Heart left ventricle (tissue), 16 donors: ENCODE results near the gene FGF22. TPM values are rescaled to one million over a fixed set of nuclear protein-coding genes. Genes with fewer than 3 reads are reported as not detected.

Experiments used
- ATAC-seq, 4 donors: fragments of 200-7000 bp; cut with Tn5 transposase; one replicate each; pipeline ENCODE4 v1.9.1; 2020 to 2022; ENCODE audit warnings: moderate library complexity in 4 of 4, mild to moderate bottlenecking in 3 of 4, moderate number of reproducible peaks in 1 of 4
- DNase-seq, 5 donors: peaks; one replicate each; pipeline ENCODE4 v3.0.0-alpha.2; 2020
- H3K27ac ChIP-seq, 12 donors: fragments of 200-600 bp; sonication (generic) in 4 of 12; one replicate each; pipeline versions ENCODE4 v1.5.0 to v1.8.0; 2016 to 2022; ENCODE audit warnings: mild to moderate bottlenecking in 2 of 12
- H3K27me3 ChIP-seq, 9 donors: fragments of 200-600 bp; sonication (generic) in 2 of 9; one replicate each; pipeline versions ENCODE4 v1.5.1 to v1.8.0; 2016 to 2022; ENCODE audit warnings: mild to moderate bottlenecking in 3 of 9
- H3K36me3 ChIP-seq, 9 donors: fragments of 200-600 bp; sonication (generic) in 2 of 9; one replicate each; pipeline versions ENCODE4 v1.5.0 to v1.8.0; 2018 to 2022; ENCODE audit warnings: mild to moderate bottlenecking in 2 of 9
- H3K4me1 ChIP-seq, 12 donors: fragments of 200-600 bp; sonication (generic) in 4 of 12; one replicate each; pipeline versions ENCODE4 v1.5.0 to v1.8.0; 2016 to 2022; ENCODE audit warnings: mild to moderate bottlenecking in 3 of 12
- H3K4me3 ChIP-seq, 12 donors: fragments of 200-600 bp; sonication (generic) in 4 of 12; one replicate each; pipeline versions ENCODE4 v1.5.0 to v1.8.0; 2017 to 2022; ENCODE audit warnings: mild to moderate bottlenecking in 9 of 12, moderate library complexity in 4 of 12
- H3K9me3 ChIP-seq, 12 donors: fragments of 200-600 bp; sonication (generic) in 4 of 12; one replicate each; pipeline versions ENCODE4 v1.5.0 to v1.8.0; 2016 to 2022; ENCODE audit warnings: mild to moderate bottlenecking in 1 of 12
- POLR2A ChIP-seq, 2 donors: fragments of 450-650 bp; IDR thresholded peaks; one replicate each; pipeline ENCODE4 v1.6.1; 2017; ENCODE audit warnings: antibody characterized with exemption in 2 of 2, mild to moderate bottlenecking in 2 of 2, moderate library complexity in 2 of 2
- WGBS, 4 donors: extraction: QIAGEN DNeasy Blood & Tissue Kit in 2 of 4; methylation state at CpG; one replicate each; pipeline versions ENCODE4 v1.1.5 to v1.1.7; 2013 to 2018; 5-methylcytosine and 5-hydroxymethylcytosine counted together
- intact Hi-C, 10 donors: fragments of 100-400 bp; cut with DNase I; formaldehyde crosslinking; loops; one replicate each; pipeline versions ENCODE4 v1.11.1 to v1.14.2; 2022
- polyA plus RNA-seq, 2 donors: library from polyadenylated mRNA; stranded (reverse); fragments of 200-250 nt; gene quantifications; one replicate each; pipeline ENCODE4 v1.2.3, GENCODE V29; 2013
- total RNA-seq, 9 donors: library from RNA; depleted of rRNA in 2 of 9; stranded (reverse); fragments of >200 nt in 2 of 9; fragmentation: NEBNext Ultra II Directional in 3 of 9; extraction: Animal tissue kit (Norgen Biotek cat#: 25700) in 3 of 9; gene quantifications; one replicate each; pipeline versions ENCODE4 v1.1.0 to v1.2.4, GENCODE V29; 2016 to 2023
- TF ChIP-seq, protein P1 (sequence below), 12 donors: fragments of 200-600 bp; sonication (generic) in 4 of 12; IDR thresholded peaks; one replicate each; pipeline versions ENCODE4 v1.5.0 to v1.8.0; 2018 to 2022; ENCODE audit warnings: antibody characterized with exemption in 12 of 12, mild to moderate bottlenecking in 5 of 12
- donor health status: ischemic (EF 13 %, LVEDD 7.1; RV severe dilation, severe dysfunction).
- donor health status: healthy with polysubstance abuse.
- donor health status: DM: no; HTN: yes; CAD: no.
- donor health status: DM: no; HTN: no; CAD: no.
- donor health status: ischemic (EF 25% LVEDD 6.9; RV normal size, moderate dysfunction).
- donor health status: ischemic (EF 25% LVEDD 5.7; RV mildly dilated, moderate dysfunction).
- donor health status: healthy.
- donor health status: DM: yes; HTN: yes; CAD: no.
- donor health status: ischemic (EF 35%, LVEDD 5.7; RV mildly dilated, moderate dysfunction).
- donor health status: nonischemic (EF 11% LVEDD 7.7; RV severe dilation, severe dysfunction).
- donor health status: DM: yes; HTN: yes; CAD: no.
- donor health status: PGD.
- donor health status: ischemic (EF 29% LVEDD 5.4; RV normal size, mild dysfunction).
- donor health status: nonischemic (EF 23%, LVEDD 6.1; RV moderate dilation, normal function).

Gene FGF22
- total and polyA plus RNA-seq, 11 donors = 0.07 to 0.36 (median 0.16) TPM; not detected in 6

DNA sequence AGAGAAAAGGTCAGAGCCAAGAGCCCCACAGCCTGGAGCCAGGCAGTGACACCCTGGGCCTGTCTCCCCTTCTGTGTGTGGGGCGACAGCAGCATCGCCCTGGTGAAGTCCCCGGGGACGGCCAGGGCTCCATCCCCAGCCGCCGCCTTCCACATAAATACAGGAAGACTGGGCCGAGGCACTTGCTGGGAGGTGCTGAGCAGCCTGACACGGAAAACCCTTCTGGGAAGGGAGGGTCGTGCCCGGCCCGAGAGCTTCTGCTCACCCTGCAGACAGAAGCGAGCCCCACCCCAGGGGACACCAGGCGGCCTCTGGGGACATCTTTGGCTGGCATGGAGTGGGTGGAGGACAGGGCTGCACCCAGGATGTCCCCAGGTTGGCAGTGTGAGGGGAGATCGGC, 5.1 kb downstream of the FGF22 start:
- intact Hi-C loops = no loop called here
- no peaks in the 10 kb centered on the region for H3K9me3 ChIP-seq
- ATAC-seq (no peak), DNase-seq (no peak)
- TF ChIP-seq POLR2A (IDR thresholded peaks at IDR 0.05) = no peak
- TF ChIP-seq, protein P1, sequence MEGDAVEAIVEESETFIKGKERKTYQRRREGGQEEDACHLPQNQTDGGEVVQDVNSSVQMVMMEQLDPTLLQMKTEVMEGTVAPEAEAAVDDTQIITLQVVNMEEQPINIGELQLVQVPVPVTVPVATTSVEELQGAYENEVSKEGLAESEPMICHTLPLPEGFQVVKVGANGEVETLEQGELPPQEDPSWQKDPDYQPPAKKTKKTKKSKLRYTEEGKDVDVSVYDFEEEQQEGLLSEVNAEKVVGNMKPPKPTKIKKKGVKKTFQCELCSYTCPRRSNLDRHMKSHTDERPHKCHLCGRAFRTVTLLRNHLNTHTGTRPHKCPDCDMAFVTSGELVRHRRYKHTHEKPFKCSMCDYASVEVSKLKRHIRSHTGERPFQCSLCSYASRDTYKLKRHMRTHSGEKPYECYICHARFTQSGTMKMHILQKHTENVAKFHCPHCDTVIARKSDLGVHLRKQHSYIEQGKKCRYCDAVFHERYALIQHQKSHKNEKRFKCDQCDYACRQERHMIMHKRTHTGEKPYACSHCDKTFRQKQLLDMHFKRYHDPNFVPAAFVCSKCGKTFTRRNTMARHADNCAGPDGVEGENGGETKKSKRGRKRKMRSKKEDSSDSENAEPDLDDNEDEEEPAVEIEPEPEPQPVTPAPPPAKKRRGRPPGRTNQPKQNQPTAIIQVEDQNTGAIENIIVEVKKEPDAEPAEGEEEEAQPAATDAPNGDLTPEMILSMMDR (IDR thresholded peaks at IDR 0.05) = no peak
- no peak overlapping the region for H3K4me3 ChIP-seq
- peaks cover 0 to 4% (median 0%) of the 10 kb centered on the region in 12 donors for H3K4me1 ChIP-seq
- H3K27me3 ChIP-seq = no peaks in the 10 kb centered on the region
- H3K27ac ChIP-seq = no peak overlapping the region
- peaks cover 0 to 51% (median 37%) of the 10 kb centered on the region in 9 donors for H3K36me3 ChIP-seq
- 78 to 85% (median 81%) methylated on average over 11 to 14 of the region's 14 CpGs for WGBS, 4 donors

DNA sequence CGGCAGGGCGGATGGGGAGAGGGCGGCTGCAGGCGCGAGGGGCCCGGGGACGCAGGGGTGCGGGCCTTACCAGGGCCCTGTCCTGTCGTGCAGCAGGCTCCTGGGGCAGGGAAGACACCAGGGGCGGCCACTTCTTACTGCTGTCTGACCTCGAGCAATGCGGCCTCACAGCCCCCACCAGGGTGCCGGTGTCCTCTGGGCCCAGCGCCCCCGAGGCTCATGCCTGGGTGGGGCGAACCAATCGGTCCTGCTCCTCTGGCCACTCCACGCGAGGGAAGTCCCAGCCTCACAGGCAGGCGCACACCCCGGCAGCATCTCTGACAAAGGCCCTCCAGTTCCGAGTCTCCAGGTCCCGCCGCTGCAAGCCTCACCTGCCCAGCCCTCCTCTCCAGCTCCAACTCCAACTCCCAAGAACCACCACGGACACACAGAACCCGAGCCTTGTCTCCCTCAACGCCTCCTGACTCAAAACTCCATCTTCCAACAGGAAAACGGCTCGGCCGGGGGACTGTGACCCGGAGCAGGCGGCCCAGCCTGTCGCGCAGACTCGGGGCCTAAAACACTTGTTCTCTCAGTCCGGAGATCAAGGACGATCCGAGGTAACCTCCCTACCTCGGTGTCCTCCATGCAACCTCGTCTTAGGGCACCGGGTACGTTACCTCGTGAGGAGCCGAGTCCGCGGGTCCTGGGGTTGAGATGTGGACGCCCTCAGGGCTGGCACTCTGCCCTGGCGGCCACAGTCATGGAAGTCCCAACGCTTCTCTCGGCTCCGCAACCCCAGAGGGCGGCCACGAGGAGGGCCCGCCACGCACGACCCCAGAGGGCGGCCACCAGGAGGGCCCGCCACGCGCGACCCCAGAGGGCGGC, 6.5 kb downstream of the FGF22 start:
- TF ChIP-seq POLR2A (IDR thresholded peaks at IDR 0.05) = no peak
- TF ChIP-seq, protein P1 (IDR thresholded peaks at IDR 0.05) = no peak
- ATAC-seq (no peak), DNase-seq (no peak)
- no peak overlapping the region for H3K27ac ChIP-seq
- WGBS, 4 donors = 93 to 95% (median 94%) methylated on average over 35 to 62 of the region's 62 CpGs
- no peaks in the 10 kb centered on the region for H3K4me1 ChIP-seq
- no peaks in the 10 kb centered on the region for H3K27me3 ChIP-seq
- H3K4me3 ChIP-seq = no peak overlapping the region
- intact Hi-C loops = no loop called here
- peaks cover 0 to 62% (median 43%) of the 10 kb centered on the region in 9 donors for H3K36me3 ChIP-seq
- no peaks in the 10 kb centered on the region for H3K9me3 ChIP-seq

DNA sequence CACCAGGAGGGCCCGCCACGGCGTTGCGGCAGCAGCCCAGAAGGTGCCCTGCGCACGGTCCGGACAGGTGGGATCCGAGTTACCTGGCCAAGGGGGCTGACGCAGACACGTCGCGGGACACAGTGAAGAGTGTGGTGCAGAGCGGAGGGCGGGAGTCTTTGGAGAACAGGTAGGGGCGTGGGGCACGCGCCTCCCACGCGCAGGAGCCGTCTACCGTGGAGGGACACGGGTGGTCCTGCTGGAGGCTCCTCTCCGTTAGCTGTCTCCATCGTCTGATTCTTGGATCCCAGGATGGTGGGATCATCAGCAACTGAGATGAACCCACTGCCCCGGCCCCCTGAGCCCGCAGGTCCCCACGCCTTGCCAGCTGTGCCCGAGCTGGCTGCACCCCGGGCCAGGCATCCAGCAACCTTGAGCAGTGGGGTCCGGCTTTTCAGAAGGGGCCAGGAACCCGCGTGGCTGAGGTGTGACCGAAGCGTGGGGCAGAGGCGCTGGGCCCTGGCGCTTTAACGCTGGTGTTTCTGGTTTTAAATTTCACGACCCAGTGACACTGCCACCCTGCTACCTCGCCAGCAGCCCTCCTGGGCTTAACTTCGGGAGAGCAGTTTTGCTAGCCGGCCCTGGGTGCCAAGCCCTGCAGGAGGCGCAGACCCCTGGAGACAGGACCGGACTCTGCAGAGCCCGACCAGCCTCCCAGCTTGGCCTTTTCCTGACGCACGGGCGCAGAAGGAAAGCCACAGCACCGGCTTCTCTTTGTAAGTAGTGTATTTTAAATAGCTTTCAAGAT, 7.3 kb downstream of the FGF22 start:
- H3K4me3 ChIP-seq = no peak overlapping the region
- no peak overlapping the region for H3K27ac ChIP-seq
- WGBS, 4 donors = 93 to 95% (median 94%) methylated on average over 39 to 48 of the region's 48 CpGs
- no peak for ATAC-seq
- H3K36me3 ChIP-seq = peaks cover 0 to 70% (median 52%) of the 10 kb centered on the region in 9 donors
- intact Hi-C loops = no loop called here
- DNase-seq = no peak
- H3K9me3 ChIP-seq = no peaks in the 10 kb centered on the region
- H3K4me1 ChIP-seq = no peaks in the 10 kb centered on the region
- TF ChIP-seq, protein P1 (IDR thresholded peaks at IDR 0.05) = no peak
- no peak for TF ChIP-seq POLR2A (IDR thresholded peaks at IDR 0.05)
- no peaks in the 10 kb centered on the region for H3K27me3 ChIP-seq
